ENCODE measurements around the gene IGF1. TPM values are rescaled to one million over a fixed set of nuclear protein-coding genes. Genes with fewer than 3 reads are reported as not detected.

IGF1 gene
- total and polyA plus RNA-seq, 9 of the 15 experiments (the other 6 are each of a cell fraction or from before 2014, with no cell fraction given): 3.7 to 13.9 (median 4.5) TPM

GRCh38 chr12:102410511-102410910 lies 69.9 kb downstream of the IGF1 start:
- ChIA-PET POLR2A (no interaction called here), CTCF (ENCODE audit: low intra/inter-chr PET ratio) (no interaction called here)
- Histone ChIP-seq H3K27ac (ENCODE audit: extremely low read depth, low read depth, low read length) (no peak overlapping the region), H3K4me2 (ENCODE audit: insufficient read depth, low read length) (no peak overlapping the region), H3K27me3 (ENCODE audit: control insufficient read depth in 2 of 2, insufficient read depth in 2 of 2, low read length in 2 of 2) (no peaks in the 10 kb centered on the region), H3K4me3 (no peak overlapping the region), H3K4me1 (replicated peaks in 1 of 2; ENCODE audit: control insufficient read depth in 2 of 2, insufficient read depth in 2 of 2, low read length in 2 of 2) (peaks cover 5 to 6% of the 10 kb centered on the region in 2 experiments; a peak in 4 of 5 replicates), H4K20me1 (replicated peaks; ENCODE audit: control insufficient read depth, insufficient read depth, low read length) (no peaks in the 10 kb centered on the region), H3K79me2 (ENCODE audit: control insufficient read depth, insufficient read depth, low read length) (no peaks in the 10 kb centered on the region), H3K36me3 (ENCODE audit: control insufficient read depth, insufficient read depth, low read length) (no peaks in the 10 kb centered on the region), H3K9ac (ENCODE audit: insufficient read depth in 1 of 2, low read depth in 2 of 2, low read length in 2 of 2) (no peak overlapping the region), H3K9me1 (ENCODE audit: control insufficient read depth, insufficient read depth, low read length) (no peaks in the 10 kb centered on the region), H3K9me3 (replicated peaks; ENCODE audit: control insufficient read depth, insufficient read depth, low read depth, low read length) (no peaks in the 10 kb centered on the region), H2AFZ (ENCODE audit: low read depth, low read length) (no peak overlapping the region)
- FAIRE-seq (no peak), DNase-seq (ENCODE audit: extremely low read depth in 1 of 4, low spot score in 3 of 4) (no peak), ATAC-seq (no peak)
- BruUV-seq (replicated peaks): no TSS peak
- intact Hi-C loops (cut with micrococcal nuclease): no loop called here
- in situ Hi-C loops (cut with MboI): no loop called here
- no peak for TF ChIP-seq BCL6 (CRISPR knock-in tag; IDR thresholded peaks at IDR 0.05)
- TF ChIP-seq BRF2 (IDR thresholded peaks at IDR 0.05; ENCODE audit: borderline replicate concordance, insufficient read depth, insufficient read length): no peak
- no peak for TF ChIP-seq MECOM (CRISPR knock-in tag; IDR thresholded peaks at IDR 0.05)
- TF ChIP-seq HLTF (IDR thresholded peaks at IDR 0.05): no peak

DNA sequence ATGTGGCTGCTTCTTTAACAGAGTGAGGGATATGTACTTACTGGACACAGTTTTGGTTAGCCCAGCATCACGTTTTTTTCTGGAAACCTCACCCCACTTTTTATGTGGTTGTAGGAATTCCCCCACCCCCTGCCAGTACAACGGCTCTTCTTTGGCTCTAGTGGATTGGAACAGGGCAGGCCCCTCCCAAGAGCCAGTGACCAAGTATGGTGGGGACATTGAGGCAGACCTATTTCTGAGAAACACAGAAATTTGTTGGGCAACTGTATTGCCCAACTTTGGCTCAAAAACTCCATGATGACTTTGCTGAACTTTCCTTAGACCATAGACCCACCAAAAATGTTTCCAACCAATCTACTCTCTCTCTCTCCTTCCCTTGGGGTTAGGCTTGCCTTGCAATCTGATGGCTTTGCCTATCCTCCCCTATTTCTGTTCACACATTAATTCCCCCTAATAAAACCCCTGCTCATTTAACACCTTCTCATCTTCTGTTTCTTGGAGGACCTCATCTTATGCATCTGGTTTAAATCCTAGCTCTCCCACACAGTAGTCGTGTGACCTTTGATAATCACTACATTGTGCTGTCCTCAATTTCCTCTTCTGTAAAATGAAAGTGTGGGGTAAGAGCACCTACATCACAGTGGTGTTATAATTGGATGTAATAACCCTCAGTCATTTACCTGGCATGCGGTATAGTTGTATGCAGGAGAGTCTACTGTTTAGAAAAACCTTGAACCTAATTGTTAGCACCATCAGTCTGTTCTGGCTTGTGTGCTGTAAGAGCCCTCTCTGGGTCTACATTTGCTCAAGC lies 71.7 kb downstream of the IGF1 start:
- ChIA-PET POLR2A (no interaction called here), CTCF (ENCODE audit: low intra/inter-chr PET ratio) (no interaction called here)
- H3K27me3 ChIP-seq (ENCODE audit: control insufficient read depth in 2 of 2, insufficient read depth in 2 of 2, low read length in 2 of 2): no peaks in the 10 kb centered on the region
- no peak overlapping the region for H2AFZ ChIP-seq (ENCODE audit: low read depth, low read length)
- in situ Hi-C loops (cut with MboI) (no loop called here), intact Hi-C loops (cut with micrococcal nuclease) (loop anchor here (10.0 kb wide), 1 partner anchor 234 kb away; no protein-coding TSS in a partner anchor)
- no peak overlapping the region for H3K9ac ChIP-seq (ENCODE audit: insufficient read depth in 1 of 2, low read depth in 2 of 2, low read length in 2 of 2)
- no peaks in the 10 kb centered on the region for H3K9me1 ChIP-seq (ENCODE audit: control insufficient read depth, insufficient read depth, low read length)
- H3K4me3 ChIP-seq: no peak overlapping the region
- peaks cover 5 to 6% of the 10 kb centered on the region in 2 experiments; a peak in 4 of 5 replicates for H3K4me1 ChIP-seq (replicated peaks in 1 of 2; ENCODE audit: control insufficient read depth in 2 of 2, insufficient read depth in 2 of 2, low read length in 2 of 2)
- no peaks in the 10 kb centered on the region for H4K20me1 ChIP-seq (replicated peaks; ENCODE audit: control insufficient read depth, insufficient read depth, low read length)
- no peaks in the 10 kb centered on the region for H3K36me3 ChIP-seq (ENCODE audit: control insufficient read depth, insufficient read depth, low read length)
- no peak overlapping the region for H3K4me2 ChIP-seq (ENCODE audit: insufficient read depth, low read length)
- H3K9me3 ChIP-seq (replicated peaks; ENCODE audit: control insufficient read depth, insufficient read depth, low read depth, low read length): no peaks in the 10 kb centered on the region
- BruUV-seq (replicated peaks): no TSS peak
- FAIRE-seq (no peak), ATAC-seq (no peak), DNase-seq (ENCODE audit: extremely low read depth in 1 of 4, low spot score in 3 of 4) (no peak)
- no peak overlapping the region for H3K27ac ChIP-seq (ENCODE audit: extremely low read depth, low read depth, low read length)
- no peaks in the 10 kb centered on the region for H3K79me2 ChIP-seq (ENCODE audit: control insufficient read depth, insufficient read depth, low read length)
- WGBS (ENCODE audit: insufficient coverage, low coverage, missing lambda C conversion rate): 35% methylated on average over 4 of the region's 4 CpGs
- no peak for TF ChIP-seq NCOR1 (IDR thresholded peaks at IDR 0.05)
- no peak for TF ChIP-seq ZBTB9 (CRISPR knock-in tag; IDR thresholded peaks at IDR 0.05)
- no peak for TF ChIP-seq TAL1 (IDR thresholded peaks at IDR 0.05)
- TF ChIP-seq STAG1 (CRISPR knock-in tag; IDR thresholded peaks at IDR 0.05; ENCODE audit: borderline replicate concordance): no peak
- TF ChIP-seq KAT2B (IDR thresholded peaks at IDR 0.05; ENCODE audit: low read depth, low read length): no peak
- no peak for TF ChIP-seq NR2C2 (CRISPR knock-in tag; IDR thresholded peaks at IDR 0.05)
- TF ChIP-seq NR2C2 (tag; IDR thresholded peaks at IDR 0.05): no peak
- TF ChIP-seq, protein P1, sequence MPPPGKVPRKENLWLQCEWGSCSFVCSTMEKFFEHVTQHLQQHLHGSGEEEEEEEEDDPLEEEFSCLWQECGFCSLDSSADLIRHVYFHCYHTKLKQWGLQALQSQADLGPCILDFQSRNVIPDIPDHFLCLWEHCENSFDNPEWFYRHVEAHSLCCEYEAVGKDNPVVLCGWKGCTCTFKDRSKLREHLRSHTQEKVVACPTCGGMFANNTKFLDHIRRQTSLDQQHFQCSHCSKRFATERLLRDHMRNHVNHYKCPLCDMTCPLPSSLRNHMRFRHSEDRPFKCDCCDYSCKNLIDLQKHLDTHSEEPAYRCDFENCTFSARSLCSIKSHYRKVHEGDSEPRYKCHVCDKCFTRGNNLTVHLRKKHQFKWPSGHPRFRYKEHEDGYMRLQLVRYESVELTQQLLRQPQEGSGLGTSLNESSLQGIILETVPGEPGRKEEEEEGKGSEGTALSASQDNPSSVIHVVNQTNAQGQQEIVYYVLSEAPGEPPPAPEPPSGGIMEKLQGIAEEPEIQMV (tag; conservative IDR thresholded peaks at IDR 0.05; ENCODE audit: low read depth): no peak
- no peak for TF ChIP-seq DIDO1 (tag; IDR thresholded peaks at IDR 0.05; ENCODE audit: low read depth)

Measured in K562 (cell line).